Suprapubic skin (tissue), 4 donors: ENCODE results near the gene PLXNA4. TPM values are rescaled to one million over a fixed set of nuclear protein-coding genes. Genes with fewer than 3 reads are reported as not detected.

Experiments used
- DNase-seq, 2 donors: peaks; one replicate each; pipeline ENCODE4 v3.0.0-alpha.2; 2019; ENCODE audit warnings: low spot score in 2 of 2
- H3K27ac ChIP-seq: fragments of 200-600 bp; sonication (generic); one replicate; pipeline ENCODE4 v1.5.1; 2019
- H3K27me3 ChIP-seq: fragments of 200-600 bp; sonication (generic); one replicate; pipeline ENCODE4 v1.5.1; 2019
- H3K36me3 ChIP-seq: fragments of 200-600 bp; sonication (generic); one replicate; pipeline ENCODE4 v1.5.1; 2019
- H3K4me1 ChIP-seq: fragments of 200-600 bp; sonication (generic); one replicate; pipeline ENCODE4 v1.5.1; 2019
- H3K4me3 ChIP-seq: fragments of 200-600 bp; sonication (generic); one replicate; pipeline ENCODE4 v1.5.1; 2019; ENCODE audit warnings: mild to moderate bottlenecking
- H3K9me3 ChIP-seq: fragments of 200-600 bp; sonication (generic); one replicate; pipeline ENCODE4 v1.5.1; 2019
- EP300 ChIP-seq: sonication (generic); formaldehyde crosslinking; IDR thresholded peaks from one replicate; pipeline ENCODE4 v1.6.1; 2017; ENCODE audit warnings: antibody characterized with exemption
- POLR2A ChIP-seq, 2 donors: fragments of 450-650 bp; IDR thresholded peaks; one replicate each; pipeline ENCODE4 v1.6.1; 2017; ENCODE audit warnings: antibody characterized with exemption in 2 of 2, mild to moderate bottlenecking in 2 of 2, moderate library complexity in 2 of 2
- POLR2AphosphoS5 ChIP-seq, 3 donors: sonication (generic); formaldehyde crosslinking; IDR thresholded peaks; one replicate each; pipeline ENCODE4 v1.6.1; 2017; ENCODE audit warnings: antibody characterized with exemption in 3 of 3
- WGBS: methylation state at CpG from one replicate; pipeline ENCODE4 v1.1.5; 2018; 5-methylcytosine and 5-hydroxymethylcytosine counted together
- total RNA-seq, 4 donors: library from RNA; depleted of rRNA; stranded (reverse); fragments of >200 nt; gene quantifications; one replicate each; pipeline ENCODE4 v1.1.0, GENCODE V29; 2016
- TF ChIP-seq, protein P1 (sequence below), 2 donors: fragments of 200-600 bp in 1 of 2; fragments of 450-650 bp in 1 of 2; sonication (generic) in 1 of 2; IDR thresholded peaks; one replicate each; pipeline ENCODE4 v1.5.1; 2016 to 2019; ENCODE audit warnings: antibody characterized with exemption in 2 of 2, mild to moderate bottlenecking in 1 of 2, moderate library complexity in 1 of 2

PLXNA4 gene
- total RNA-seq, 4 donors from 2014 or later: 5.4 to 10.7 (median 7.1) TPM

DNA sequence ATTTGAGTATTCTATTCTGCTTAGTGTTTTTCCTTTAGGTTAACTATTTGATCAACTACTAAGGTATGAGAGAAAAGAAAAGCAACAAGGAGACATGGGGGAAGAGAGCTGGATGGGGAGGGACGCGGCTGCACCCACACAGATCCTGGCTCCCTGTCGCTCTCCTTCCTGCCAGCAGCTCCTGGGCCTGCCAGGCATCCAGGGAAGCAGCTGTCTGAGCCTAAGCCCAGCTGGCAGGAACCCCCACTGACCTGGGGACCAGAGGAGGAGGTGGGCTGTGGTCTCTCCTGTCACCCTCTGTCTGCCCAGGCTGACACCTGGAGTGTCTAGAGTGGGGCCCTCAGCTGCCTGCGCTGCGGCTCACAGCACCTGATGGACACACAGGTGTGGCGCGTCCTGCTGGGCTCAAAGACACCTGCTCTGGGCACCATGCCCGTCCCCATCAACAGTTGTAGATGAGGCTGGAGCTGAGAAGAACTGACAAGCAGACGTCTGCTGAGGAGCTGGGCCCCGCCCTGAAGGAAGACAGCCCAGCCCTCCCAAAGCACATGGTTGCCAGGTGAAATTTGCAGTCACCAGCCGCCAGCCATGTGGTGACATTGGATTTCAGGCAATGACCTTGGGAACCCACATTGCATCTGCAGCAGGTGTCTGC is 207.9 kb downstream of the PLXNA4 start:
- H3K27me3 ChIP-seq: peaks cover 17% of the 10 kb centered on the region
- TF ChIP-seq EP300 (no peak), POLR2AphosphoS5 (IDR thresholded peaks at IDR 0.05) (no peak), POLR2A (IDR thresholded peaks at IDR 0.05) (no peak)
- TF ChIP-seq, protein P1, sequence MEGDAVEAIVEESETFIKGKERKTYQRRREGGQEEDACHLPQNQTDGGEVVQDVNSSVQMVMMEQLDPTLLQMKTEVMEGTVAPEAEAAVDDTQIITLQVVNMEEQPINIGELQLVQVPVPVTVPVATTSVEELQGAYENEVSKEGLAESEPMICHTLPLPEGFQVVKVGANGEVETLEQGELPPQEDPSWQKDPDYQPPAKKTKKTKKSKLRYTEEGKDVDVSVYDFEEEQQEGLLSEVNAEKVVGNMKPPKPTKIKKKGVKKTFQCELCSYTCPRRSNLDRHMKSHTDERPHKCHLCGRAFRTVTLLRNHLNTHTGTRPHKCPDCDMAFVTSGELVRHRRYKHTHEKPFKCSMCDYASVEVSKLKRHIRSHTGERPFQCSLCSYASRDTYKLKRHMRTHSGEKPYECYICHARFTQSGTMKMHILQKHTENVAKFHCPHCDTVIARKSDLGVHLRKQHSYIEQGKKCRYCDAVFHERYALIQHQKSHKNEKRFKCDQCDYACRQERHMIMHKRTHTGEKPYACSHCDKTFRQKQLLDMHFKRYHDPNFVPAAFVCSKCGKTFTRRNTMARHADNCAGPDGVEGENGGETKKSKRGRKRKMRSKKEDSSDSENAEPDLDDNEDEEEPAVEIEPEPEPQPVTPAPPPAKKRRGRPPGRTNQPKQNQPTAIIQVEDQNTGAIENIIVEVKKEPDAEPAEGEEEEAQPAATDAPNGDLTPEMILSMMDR (IDR thresholded peaks at IDR 0.05): no peak
- H3K27ac ChIP-seq: no peak overlapping the region
- 83% methylated on average over 5 of the region's 11 CpGs for WGBS
- DNase-seq: no peak
- no peaks in the 10 kb centered on the region for H3K4me1 ChIP-seq
- H3K4me3 ChIP-seq: no peak overlapping the region
- no peaks in the 10 kb centered on the region for H3K36me3 ChIP-seq
- H3K9me3 ChIP-seq: no peaks in the 10 kb centered on the region

GRCh38 chr7:132367795-132368194 is 208.5 kb downstream of the PLXNA4 start:
- Histone ChIP-seq H3K9me3 (no peaks in the 10 kb centered on the region), H3K4me1 (no peaks in the 10 kb centered on the region), H3K4me3 (no peak overlapping the region), H3K27ac (no peak overlapping the region), H3K27me3 (peaks cover 17% of the 10 kb centered on the region), H3K36me3 (no peaks in the 10 kb centered on the region)
- no peak for DNase-seq
- 97% methylated on average over 9 of the region's 9 CpGs for WGBS
- TF ChIP-seq POLR2AphosphoS5 (IDR thresholded peaks at IDR 0.05) (no peak), POLR2A (IDR thresholded peaks at IDR 0.05) (no peak), EP300 (no peak)
- TF ChIP-seq, protein P1 (IDR thresholded peaks at IDR 0.05): no peak

DNA sequence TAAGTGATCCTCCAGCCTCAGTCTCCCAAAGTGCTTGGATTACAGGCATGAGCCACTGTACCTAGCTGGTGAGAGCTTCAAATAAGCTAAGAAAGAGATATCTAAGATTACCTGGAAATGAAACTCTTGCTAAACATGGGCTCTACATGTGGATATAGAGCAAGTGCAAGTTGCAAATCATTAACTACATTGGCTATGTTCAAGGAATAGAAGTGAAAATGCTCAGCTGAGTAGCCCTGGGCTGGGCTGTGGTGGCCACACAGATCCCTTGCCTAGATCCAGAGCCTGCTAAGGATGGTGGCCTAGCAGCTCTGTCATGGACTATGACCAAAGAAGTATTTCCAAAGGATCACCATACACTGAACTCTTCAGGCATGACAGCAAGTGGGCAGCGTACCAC is 209.3 kb downstream of the PLXNA4 start:
- Histone ChIP-seq H3K27me3 (peaks cover 17% of the 10 kb centered on the region), H3K36me3 (no peaks in the 10 kb centered on the region), H3K4me3 (no peak overlapping the region), H3K27ac (no peak overlapping the region), H3K9me3 (no peaks in the 10 kb centered on the region), H3K4me1 (no peaks in the 10 kb centered on the region)
- DNase-seq: no peak
- TF ChIP-seq POLR2AphosphoS5 (IDR thresholded peaks at IDR 0.05): no peak
- no peak for TF ChIP-seq POLR2A (IDR thresholded peaks at IDR 0.05)
- no peak for TF ChIP-seq EP300
- TF ChIP-seq, protein P1 (IDR thresholded peaks at IDR 0.05): no peak
- 95% methylated on average over 1 of the region's 1 CpG for WGBS

DNA sequence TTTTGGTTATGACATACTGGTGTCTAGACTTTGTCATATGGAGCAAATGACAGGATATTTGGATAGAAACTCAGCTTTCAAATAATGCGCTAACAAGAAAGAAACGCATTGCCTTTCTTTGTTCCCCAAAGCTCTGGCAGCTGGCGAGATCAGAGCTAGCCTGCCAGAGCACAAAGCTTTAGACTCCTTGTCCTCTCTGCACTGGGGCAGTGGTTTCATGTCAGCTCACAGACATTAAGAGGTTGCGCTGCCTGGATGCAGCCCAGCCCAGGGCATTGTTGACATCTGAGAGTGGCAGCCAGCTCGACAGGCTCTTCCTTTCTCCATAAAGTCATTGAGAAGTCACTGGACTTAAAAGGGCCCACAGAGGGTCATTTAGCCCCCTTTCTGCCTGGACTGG is 212.0 kb downstream of the PLXNA4 start:
- Histone ChIP-seq H3K27ac (no peak overlapping the region), H3K27me3 (peaks cover 20% of the 10 kb centered on the region), H3K9me3 (no peaks in the 10 kb centered on the region), H3K4me3 (no peak overlapping the region), H3K36me3 (no peaks in the 10 kb centered on the region), H3K4me1 (no peaks in the 10 kb centered on the region)
- WGBS: 88% methylated on average over 5 of the region's 5 CpGs
- TF ChIP-seq EP300: no peak
- TF ChIP-seq, protein P1 (IDR thresholded peaks at IDR 0.05): no peak
- no peak for TF ChIP-seq POLR2A (IDR thresholded peaks at IDR 0.05)
- no peak for TF ChIP-seq POLR2AphosphoS5 (IDR thresholded peaks at IDR 0.05)
- no peak for DNase-seq

GRCh38 chr7:132362059-132362458 is 214.2 kb downstream of the PLXNA4 start:
- Histone ChIP-seq H3K4me3 (no peak overlapping the region), H3K9me3 (no peaks in the 10 kb centered on the region), H3K27ac (no peak overlapping the region), H3K4me1 (no peaks in the 10 kb centered on the region), H3K36me3 (no peaks in the 10 kb centered on the region), H3K27me3 (peaks cover 14% of the 10 kb centered on the region)
- 96% methylated on average over 2 of the region's 2 CpGs for WGBS
- TF ChIP-seq, protein P1 (IDR thresholded peaks at IDR 0.05): no peak
- TF ChIP-seq EP300: no peak
- TF ChIP-seq POLR2A (IDR thresholded peaks at IDR 0.05): no peak
- TF ChIP-seq POLR2AphosphoS5 (IDR thresholded peaks at IDR 0.05): no peak
- no peak for DNase-seq
